ENCODE measurements around the gene AKR1A1. TPM values are rescaled to one million over a fixed set of nuclear protein-coding genes. Genes with fewer than 3 reads are reported as not detected.
"Not testable (repeated sequence)": the region's sequence is repeated elsewhere in the genome, so short reads cannot be mapped to it uniquely, and the experiment has no call there.

The AKR1A1 gene
- total RNA-seq, 1 donor from 2014 or later = 56.1 TPM

GRCh38 chr1:45570631-45571030 lies 20.0 kb downstream of the AKR1A1 start:
- DNase-seq = no peak

- DNase-seq = no peak
Measured at GRCh38 chr1:45573231-45573804, 22.7 kb downstream of the AKR1A1 start.

- DNase-seq = no peak
Measured at GRCh38 chr1:45574105-45574626, 23.5 kb downstream of the AKR1A1 start.

GRCh38 chr1:45583264-45583665 lies 32.6 kb downstream of the AKR1A1 start:
- peak; percentile 93 for DNase-seq

- DNase-seq = peak; percentile 79
Measured at GRCh38 chr1:45583666-45584350, 33.2 kb downstream of the AKR1A1 start, which contains the start of gene NASP. Gene NASP, plus strand, starts transcription at chr1:45584041. Its CDS starts 106 bp downstream, at chr1:45584147.

- DNase-seq = peak; percentile 82
Measured at GRCh38 chr1:45584351-45585109, 33.9 kb downstream of the AKR1A1 start.

GRCh38 chr1:45585110-45585426 lies 34.4 kb downstream of the AKR1A1 start:
- no peak for DNase-seq

GRCh38 chr1:45585496-45586075 lies 35.0 kb downstream of the AKR1A1 start:
- no peak for DNase-seq

GRCh38 chr1:45586769-45587168 lies 36.1 kb downstream of the AKR1A1 start:
- no peak for DNase-seq

GRCh38 chr1:45589861-45590260 lies 39.2 kb downstream of the AKR1A1 start:
- no peak for DNase-seq

- no peak for DNase-seq
Measured at GRCh38 chr1:45594412-45594811, 43.8 kb downstream of the AKR1A1 start.

GRCh38 chr1:45596765-45597164 lies 46.1 kb downstream of the AKR1A1 start:
- DNase-seq = not testable (repeated sequence)

- DNase-seq = no peak
Measured at GRCh38 chr1:45604239-45604638, 53.6 kb downstream of the AKR1A1 start.

GRCh38 chr1:45607404-45608074 lies 56.9 kb downstream of the AKR1A1 start:
- DNase-seq = no peak

- no peak for DNase-seq
Measured at GRCh38 chr1:45608175-45609156, 57.8 kb downstream of the AKR1A1 start.

GRCh38 chr1:45610589-45611226 lies 60.1 kb downstream of the AKR1A1 start:
- DNase-seq = no peak

GRCh38 chr1:45612941-45613579 lies 62.4 kb downstream of the AKR1A1 start:
- no peak for DNase-seq

- DNase-seq = no peak
Measured at GRCh38 chr1:45615885-45616284, 65.3 kb downstream of the AKR1A1 start.

GRCh38 chr1:45617618-45618017 lies 67.0 kb downstream of the AKR1A1 start:
- no peak for DNase-seq
